Measurements from ENCODE around the gene MESD.

MESD gene

DNA sequence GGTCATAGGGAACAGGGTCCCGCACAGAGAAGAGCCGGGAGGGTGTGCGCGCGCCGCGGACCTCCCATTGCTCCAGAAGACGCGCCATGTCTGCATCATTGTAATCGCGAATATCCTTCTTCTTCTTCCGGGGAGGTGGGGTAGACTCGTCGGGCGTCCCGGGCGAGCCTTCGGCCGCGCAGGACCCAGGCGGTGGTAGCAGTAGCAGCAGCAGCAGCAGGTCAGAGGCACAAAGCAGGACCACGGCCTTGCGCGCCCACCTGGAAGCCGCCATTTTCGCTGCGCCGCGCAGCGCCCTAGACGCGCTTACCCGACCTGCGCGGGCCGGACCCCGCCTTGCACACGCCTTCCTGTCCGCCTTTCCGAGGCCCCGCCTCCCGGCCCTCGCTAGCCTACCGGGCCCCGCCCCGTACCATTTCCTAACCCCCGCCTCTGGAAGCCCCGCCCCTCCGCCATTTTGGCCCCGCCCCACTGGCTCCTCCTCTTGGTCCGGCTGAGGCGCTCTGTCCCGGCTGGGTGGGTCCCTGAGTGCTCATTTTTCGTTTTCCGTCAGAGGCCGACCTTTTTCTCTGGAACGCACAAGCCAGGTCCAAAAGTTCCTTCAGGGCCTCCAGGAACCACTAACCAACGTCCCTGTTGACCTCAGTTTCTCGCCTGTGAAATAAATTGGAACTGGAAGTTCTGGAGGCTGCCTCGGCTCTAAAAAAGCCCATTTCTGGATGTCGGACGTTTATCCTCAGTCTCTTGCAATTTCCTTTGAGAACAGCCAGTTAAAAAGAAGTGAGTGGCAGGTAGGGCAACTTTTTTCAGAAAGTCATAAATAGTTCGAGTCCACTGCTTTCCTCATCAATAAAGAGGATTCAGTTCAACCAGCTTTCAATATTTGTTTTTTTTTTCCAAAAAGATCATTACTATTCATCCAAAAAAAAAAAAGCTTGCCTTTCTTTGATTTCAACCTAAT, at the start of gene MESD:
Gene MESD, minus strand, starts transcription at position 302 of the 961 bp plus-strand sequence. Its CDS starts 28 bp downstream, at position 274.
- in situ Hi-C loops (cut with MboI; ENCODE audit: low pct_unique_long_range_greater_than_20kb, low sequenced_read_pairs) = loop anchor here (10.0 kb wide), 1 partner anchor 275 kb away; no protein-coding TSS in a partner anchor
- peak; percentile 97 for DNase-seq

DNA sequence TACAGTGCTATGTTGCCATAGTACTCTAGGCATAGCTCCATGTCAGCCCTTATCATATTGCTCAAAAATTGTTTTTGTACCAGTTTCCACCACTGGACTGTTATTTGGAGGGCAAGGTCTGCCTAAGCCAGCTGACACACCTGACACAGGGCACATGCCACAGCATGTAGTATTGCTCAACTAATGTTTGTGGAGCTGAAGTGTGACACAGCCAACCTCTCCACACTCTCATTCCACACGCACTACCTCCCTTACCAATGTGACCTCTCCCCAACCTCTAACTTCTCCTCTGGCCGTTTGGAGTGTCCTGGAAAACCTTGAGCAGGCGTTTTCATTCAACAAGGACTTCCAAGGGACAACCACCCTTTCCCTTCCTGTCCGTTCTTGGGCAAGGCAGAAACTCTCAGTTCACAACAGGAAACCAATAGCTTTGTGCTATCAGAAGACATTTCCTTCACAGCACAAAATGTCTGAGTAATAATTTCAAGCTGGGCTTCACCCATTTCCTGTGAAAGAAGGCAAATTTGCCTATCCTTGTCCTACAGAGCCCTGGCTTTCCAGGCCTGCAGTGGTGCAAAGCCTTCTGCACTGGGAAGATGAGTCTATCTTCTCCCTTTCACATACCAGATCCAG, 49.5 kb upstream of the MESD start:
- in situ Hi-C loops (cut with MboI; ENCODE audit: low pct_unique_long_range_greater_than_20kb, low sequenced_read_pairs) = no loop called here
- peak; percentile 18 for DNase-seq

DNA sequence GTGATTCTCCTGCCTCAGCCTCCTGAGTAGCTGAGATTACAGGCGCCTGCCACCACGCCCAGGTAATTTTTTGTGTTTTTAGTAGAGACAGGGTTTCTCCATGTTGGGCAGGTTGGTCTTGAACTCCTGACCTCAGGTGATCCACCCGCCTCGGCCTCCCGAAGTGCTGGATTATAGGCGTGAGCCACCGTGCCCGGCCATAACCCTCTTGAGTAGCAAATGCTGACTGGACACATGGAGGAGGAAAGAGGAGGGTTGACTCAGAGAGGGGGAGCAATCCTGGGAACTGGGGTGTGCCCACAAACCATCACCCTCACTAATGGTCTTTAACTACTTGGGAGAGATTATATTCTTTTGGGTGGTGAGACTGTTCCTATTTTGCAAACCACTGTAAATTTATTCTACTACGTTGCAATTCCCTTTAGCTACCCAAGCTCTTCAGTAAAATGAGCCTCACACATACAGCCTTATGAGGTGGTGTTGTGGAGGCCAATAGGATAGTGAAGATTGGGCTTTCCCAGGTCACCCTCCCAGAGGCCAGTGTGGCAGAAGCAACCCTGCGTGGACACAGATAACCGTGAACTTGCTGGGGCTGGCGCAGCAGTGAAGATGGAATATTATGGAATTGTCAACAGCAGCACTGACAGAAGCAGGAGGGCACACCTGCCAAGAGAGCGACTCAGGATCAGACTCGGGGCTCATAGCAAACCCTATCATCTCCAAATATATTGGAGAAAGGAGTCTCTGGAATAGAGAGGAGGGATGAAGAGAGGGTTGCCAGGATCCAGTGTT, 48.5 kb upstream of the MESD start:
- in situ Hi-C loops (cut with MboI; ENCODE audit: low pct_unique_long_range_greater_than_20kb, low sequenced_read_pairs) = no loop called here
- DNase-seq = no peak

DNA sequence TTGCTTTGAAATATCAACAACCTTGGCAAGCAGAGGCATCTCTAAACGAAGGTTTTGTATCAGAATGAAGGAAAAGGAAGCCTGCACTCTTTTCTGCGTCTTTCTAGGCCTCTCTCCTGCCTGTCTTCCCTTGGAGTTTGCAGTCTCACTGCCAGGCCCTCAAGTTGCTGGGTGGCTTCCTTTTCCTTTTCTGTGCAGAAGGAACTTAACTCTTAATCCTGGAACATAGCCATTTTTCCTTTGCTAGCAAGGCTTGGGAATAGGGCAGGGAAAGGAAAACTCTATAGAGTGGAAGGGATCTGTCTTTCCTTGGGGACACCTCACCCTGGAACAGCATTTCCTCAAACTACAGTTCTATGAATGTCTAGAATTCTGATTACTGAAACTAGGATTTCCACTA, 43.9 kb upstream of the MESD start:
- in situ Hi-C loops (cut with MboI; ENCODE audit: low pct_unique_long_range_greater_than_20kb, low sequenced_read_pairs) = no loop called here
- no peak for DNase-seq

DNA sequence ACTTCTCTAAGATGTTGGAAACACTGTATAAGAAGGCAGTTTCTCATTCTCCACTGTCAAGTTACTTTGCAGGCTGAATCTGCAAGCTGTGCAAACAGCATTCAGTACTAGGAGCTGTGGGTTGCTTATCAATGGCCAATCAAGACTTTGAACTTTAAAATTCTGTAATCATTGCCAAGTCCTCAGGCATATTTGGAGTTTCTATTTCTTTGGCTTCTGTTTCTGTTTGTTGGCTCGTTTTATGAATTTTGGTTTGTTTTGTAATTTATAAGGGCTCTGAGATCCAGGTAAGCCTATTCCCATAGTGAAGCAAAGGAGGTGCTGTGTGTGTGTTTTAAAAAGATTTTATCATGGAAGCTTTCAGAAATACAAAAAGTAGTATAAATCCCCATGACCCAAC, 43.2 kb upstream of the MESD start:
- DNase-seq = no peak
- in situ Hi-C loops (cut with MboI; ENCODE audit: low pct_unique_long_range_greater_than_20kb, low sequenced_read_pairs) = no loop called here

DNA sequence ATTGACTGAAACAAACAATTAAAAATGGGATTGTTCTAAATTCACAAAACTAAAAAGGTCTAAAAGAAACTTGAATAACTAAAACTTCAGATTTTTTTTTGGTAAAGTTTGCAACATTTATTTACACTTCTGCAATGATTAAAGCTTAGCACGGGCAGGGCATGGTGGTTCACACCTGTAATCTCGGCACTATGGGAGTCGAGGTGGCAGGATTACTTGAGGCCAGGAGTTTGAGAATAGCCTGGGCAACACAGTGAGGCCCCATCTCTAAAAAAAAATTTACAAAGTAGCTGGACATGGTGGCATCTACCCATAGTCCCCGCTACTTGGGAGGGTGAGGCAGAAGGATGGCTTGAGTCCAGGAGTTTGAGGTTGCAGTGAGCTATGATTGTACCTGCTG, 42.7 kb upstream of the MESD start:
- no peak for DNase-seq
- in situ Hi-C loops (cut with MboI; ENCODE audit: low pct_unique_long_range_greater_than_20kb, low sequenced_read_pairs) = no loop called here

DNA sequence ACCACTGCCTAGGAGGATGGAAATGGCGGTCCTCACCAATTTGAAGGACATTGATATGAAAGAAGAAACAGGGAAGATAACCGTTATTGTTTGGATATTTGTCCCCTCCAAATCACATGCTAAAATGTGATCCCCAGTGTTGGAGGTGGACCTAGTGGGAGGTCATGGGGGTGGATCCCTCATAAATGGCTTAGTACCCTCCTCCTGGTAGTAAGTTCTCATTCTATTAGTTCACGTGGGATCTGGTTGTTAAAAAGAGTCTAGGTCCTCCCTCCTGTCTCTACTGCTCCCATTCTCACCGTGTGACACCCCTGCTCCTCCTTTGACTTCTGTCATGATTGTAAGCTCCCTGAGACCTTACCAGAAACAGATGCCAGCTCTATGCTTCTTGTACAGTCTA, 41.6 kb upstream of the MESD start:
- in situ Hi-C loops (cut with MboI; ENCODE audit: low pct_unique_long_range_greater_than_20kb, low sequenced_read_pairs) = no loop called here
- no peak for DNase-seq

DNA sequence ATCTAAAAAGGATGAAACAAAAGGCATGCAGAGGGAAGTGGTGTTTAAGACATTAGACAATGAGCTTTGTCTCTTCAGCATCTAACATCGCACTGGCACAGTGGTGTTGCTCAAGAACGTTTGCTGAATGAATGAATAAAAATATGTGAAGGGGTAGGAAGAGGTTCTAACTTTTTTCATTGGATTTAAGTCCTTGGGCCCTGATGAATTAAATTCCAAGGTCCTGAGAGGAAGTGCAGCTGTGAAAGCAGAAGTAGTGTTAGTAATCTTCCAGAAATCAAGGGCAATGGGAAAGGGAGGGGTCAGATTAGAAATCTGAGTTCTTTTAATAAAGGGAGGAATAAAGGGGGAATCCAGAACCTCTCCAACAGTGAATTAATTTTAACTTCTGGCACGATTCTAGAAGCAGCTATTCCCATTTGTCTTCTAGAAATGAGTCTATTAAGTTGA, 40.7 kb upstream of the MESD start:
- peak; percentile 33 for DNase-seq
- in situ Hi-C loops (cut with MboI; ENCODE audit: low pct_unique_long_range_greater_than_20kb, low sequenced_read_pairs) = no loop called here

DNA sequence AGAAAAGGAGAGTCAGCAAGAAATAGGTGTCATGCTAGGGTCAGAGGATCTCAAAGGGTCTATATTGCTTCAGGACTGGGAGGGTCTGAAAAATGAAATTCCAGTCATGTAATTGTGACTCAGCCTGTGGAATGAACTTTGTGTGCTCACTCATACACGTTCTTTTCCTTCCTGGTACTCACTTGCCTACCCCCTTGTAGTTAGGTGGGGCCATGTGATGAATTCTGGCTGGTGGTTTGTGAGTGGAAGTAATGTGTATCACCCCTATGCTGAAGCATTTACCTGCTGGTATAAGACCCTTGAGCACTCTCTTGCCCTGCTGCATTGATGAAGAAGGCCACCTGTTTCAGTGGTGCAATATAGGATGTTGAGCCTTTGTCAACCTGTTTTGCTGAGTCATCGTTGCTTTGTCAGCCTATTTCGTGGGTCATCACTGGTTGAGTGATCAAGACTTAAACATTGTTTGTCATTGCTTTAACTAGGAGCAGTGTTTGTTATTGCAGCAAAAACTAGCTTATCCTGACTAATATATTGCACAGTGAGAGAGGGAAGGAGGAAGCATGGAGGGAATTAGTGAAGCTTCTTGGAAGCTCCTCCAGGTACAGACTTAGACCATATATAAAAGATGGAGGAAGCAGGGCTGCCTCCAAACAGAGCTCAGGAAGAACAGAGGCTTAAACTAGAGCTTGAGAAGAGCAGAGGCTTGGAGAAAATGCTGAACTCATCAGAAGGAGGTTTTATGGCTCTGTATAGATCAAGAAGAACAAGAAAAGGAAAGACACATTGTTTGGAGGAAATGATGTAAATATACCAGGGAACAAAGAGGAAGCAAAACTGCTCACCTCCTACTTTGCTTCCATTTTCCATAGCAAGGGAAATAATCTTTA, 40.0 kb upstream of the MESD start:
- in situ Hi-C loops (cut with MboI; ENCODE audit: low pct_unique_long_range_greater_than_20kb, low sequenced_read_pairs) = no loop called here
- DNase-seq = no peak

DNA sequence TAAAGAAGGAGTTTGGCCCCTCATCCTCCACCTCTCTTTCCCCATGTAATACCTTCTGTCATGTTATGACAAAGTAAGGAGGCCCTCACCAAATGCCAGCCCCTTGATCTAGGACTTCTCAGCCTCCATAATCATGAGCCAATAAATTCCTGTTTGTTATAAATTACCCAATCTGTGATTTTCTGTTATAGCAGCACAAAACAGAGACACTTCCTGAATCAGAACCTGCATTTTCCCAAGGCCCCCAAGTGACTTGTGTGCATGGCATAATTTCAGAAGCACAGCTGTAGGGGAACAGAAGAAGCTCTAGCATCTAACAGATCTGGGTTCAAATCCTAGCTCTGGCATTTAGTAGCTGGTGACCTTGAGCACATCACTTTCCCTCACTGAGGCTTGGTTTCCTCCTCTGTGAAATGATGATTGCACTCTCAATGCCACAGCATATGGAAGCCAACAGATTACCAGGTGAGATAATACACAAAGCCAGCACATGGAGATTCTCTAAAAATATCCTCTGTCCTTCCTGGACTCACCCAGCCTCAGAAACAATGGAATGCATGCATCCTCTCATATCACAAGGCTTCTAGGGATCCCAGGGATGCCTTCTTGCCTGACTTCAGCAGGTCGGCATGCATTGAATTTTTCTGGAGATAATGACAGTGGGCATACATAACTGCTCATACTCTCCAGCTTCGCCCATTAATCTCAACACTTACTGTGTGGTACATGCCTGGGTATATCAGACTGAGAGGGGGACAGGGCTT, 37.4 kb upstream of the MESD start:
- DNase-seq = no peak
- in situ Hi-C loops (cut with MboI; ENCODE audit: low pct_unique_long_range_greater_than_20kb, low sequenced_read_pairs) = no loop called here

DNA sequence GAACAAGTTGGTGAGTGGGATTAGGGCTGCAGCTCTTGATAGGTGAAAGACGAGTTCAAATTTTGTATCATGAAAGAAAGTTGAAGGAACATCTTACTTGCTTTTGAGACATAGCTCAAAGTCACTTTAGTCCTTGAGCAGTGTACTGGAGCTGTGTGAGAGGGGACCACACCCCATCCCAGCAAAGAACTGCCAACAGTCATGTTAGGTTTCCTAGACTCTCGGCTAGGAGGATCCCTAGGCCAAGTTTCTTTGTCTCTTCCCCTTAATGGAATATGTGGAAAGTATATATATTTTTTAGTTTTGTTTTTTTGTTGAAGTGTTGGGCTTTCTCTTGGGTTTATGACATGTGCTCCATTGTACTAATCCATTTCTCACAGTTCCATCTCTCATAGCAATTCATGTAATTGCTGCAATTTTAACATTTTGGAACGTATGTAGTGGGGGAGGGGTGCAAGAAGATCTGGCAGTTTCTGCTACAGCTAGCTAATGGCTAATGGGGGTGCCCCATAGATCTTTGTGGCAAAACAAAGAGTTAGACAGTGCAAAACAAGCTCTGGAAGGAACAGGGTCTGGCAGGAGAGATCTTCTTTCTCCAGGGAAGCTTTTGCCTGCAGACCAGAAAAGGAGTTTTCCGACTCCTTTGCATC, 36.2 kb upstream of the MESD start:
- DNase-seq = no peak
- in situ Hi-C loops (cut with MboI; ENCODE audit: low pct_unique_long_range_greater_than_20kb, low sequenced_read_pairs) = no loop called here

DNA sequence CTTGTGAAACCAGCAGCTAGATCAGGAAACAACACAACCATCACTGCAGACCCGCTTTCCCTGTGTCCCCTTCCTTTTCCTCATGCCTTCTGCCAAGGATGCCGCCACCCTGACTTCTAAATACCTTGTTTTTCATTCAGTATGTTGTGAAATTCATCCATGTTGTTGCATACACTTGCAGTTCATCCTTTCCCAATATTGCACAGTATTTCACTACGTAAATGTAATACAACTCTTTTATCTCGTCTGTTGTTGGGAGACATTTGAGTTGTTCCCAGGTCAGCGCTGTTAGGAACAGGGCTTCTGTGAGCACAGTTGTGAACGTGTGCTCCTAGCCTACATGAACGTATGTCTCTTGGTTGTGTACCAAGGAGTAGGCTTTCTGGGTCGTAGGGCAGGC, 35.3 kb upstream of the MESD start:
- in situ Hi-C loops (cut with MboI; ENCODE audit: low pct_unique_long_range_greater_than_20kb, low sequenced_read_pairs) = no loop called here
- no peak for DNase-seq

DNA sequence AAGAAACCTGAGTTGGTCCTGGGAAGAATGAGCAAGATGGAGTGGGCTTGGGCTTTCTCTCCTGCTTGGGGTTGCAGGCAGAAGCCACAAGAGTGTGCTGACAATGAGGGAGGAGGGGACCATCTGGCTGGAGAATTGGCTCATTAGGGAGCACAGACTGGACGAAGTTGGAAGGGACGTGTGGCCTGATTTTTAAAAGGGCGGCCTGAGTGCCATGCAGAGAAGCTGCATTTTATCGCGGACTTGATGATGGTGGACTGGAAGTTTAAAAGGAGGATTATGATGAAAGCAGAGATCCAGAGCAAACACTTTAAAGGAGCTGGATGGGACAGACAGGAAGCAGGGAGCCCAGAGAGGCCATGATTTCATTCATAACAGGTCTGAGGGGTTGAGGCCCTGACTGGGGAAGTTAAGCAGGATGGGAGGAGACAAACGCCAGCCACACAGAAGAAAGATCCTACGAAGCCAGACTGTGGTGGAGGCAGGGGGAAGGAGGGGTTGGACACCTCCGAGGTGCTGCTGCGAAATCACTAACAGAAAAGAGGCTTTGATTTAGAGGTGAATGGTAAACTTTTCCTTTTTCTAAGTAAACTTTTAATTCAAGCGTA, 34.8 kb upstream of the MESD start:
- in situ Hi-C loops (cut with MboI; ENCODE audit: low pct_unique_long_range_greater_than_20kb, low sequenced_read_pairs) = no loop called here
- peak; percentile 68 for DNase-seq

DNA sequence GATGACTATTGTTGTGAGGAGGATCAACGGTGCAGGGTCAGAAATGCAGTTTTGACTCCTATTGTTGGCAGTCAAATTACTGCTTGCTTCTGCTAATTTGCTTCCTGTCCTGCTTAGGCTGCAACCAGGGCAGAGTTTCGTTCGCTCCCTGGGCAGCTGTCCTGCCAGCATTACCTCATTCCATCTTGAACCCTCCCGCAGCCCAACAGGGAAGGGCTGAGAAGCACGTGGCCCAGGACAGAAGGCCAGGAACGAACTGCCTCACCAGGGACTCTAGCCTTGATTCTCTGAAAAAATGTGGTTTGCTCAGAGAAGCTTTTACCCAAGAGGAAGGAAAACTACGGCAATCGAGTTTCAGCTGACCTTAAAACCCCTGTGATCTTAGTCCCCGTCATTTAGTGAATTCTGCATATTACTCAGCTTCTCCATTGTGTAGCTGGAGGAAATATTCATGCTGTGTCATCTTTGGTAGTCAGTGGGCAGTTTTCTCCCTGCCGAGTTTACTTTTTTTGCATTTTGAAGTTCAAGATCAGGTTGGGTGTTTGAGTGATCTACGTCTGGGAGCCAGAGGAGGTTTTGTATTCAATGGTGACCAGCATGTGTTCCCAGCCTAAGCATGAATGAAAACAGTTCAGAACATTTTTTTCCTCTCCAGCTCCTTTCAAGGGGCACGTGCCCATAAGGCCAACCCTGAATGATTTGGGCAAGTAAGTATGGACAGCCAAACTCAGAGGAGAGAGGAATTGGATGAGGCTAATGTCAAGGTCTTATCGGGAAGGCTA, 34.1 kb upstream of the MESD start:
- DNase-seq = peak; percentile 65

DNA sequence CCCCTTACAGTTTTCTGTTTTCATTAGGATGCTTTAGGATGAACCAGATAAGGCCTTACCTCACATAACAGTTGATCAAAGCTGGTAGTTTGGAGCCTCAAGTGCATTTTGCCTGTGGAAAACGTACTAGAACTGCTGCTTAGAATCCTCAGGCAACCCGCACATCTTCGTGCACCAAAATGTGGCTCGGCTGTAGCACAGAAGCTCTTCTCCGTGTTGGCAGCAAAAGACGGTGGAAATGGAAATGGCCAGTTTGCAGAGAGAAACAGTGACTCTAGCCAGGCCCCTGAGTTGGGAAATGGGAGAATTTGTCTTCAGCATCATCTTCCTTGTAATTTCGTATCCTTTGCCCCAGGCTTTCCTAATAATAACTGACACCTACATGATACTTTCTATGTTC, 31.7 kb upstream of the MESD start:
- in situ Hi-C loops (cut with MboI; ENCODE audit: low pct_unique_long_range_greater_than_20kb, low sequenced_read_pairs) = no loop called here
- DNase-seq = no peak

More for the DNA sequence above, 34.1 kb upstream of the MESD start:
- in situ Hi-C loops (cut with MboI; ENCODE audit: low pct_unique_long_range_greater_than_20kb, low sequenced_read_pairs) = no loop called here

DNA sequence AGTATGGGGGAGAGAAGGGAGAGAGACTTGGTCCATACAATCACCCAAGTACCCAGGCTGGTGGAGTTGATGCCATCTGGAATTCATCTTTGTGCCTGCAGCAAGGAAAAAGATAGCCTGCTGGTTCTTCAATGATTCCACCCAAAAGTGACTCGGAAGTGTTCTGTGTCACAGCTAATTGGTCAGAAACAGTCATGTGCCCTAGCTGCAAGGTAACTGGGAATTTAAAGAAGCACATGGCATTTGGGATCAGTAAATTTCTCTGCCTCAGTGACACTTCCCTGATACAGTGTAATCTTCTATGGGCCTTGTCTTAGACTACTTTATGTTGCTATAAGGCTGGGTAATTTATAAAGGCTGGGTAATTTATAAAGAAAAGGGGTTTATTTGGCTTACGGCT, 28.6 kb upstream of the MESD start:
- DNase-seq = no peak
- in situ Hi-C loops (cut with MboI; ENCODE audit: low pct_unique_long_range_greater_than_20kb, low sequenced_read_pairs) = no loop called here
